Stimulated activated CD4-positive, alpha-beta T cell treated with anti-CD3 and anti-CD28 coated beads, Interleukin-2, amount 100 ng/mL, for 48 hours (primary cell): ENCODE data around the gene PRIM2.
"Not testable (repeated sequence)": the region's sequence is repeated elsewhere in the genome, so short reads cannot be mapped to it uniquely, and the experiment has no call there.

ENCODE experiments used
- DNase-seq, 2 donors: peaks; one replicate each; pipeline ENCODE4 v3.0.0-alpha.2; 2020

Gene PRIM2

GRCh38 chr6:57631773-57632172 is 314.3 kb downstream of the PRIM2 start:
- not testable (repeated sequence) for DNase-seq

- not testable (repeated sequence) for DNase-seq
Measured at GRCh38 chr6:57658526-57658925, 341.1 kb downstream of the PRIM2 start.

- DNase-seq: not testable (repeated sequence)
Measured at GRCh38 chr6:57659794-57660193, 342.4 kb downstream of the PRIM2 start.

GRCh38 chr6:57660940-57661339 is 343.5 kb downstream of the PRIM2 start:
- DNase-seq: not testable (repeated sequence)

- DNase-seq: not testable (repeated sequence)
Measured at GRCh38 chr6:57668108-57668507, 350.7 kb downstream of the PRIM2 start.

GRCh38 chr6:57671237-57671636 is 353.8 kb downstream of the PRIM2 start:
- DNase-seq: not testable (repeated sequence)

GRCh38 chr6:57671937-57672627 is 354.7 kb downstream of the PRIM2 start:
- DNase-seq: not testable (repeated sequence)

GRCh38 chr6:57673281-57673680 is 355.9 kb downstream of the PRIM2 start:
- DNase-seq: not testable (repeated sequence)

- DNase-seq: not testable (repeated sequence)
Measured at GRCh38 chr6:57675386-57675785, 358.0 kb downstream of the PRIM2 start.

- not testable (repeated sequence) for DNase-seq
Measured at GRCh38 chr6:57696382-57696781, 379.0 kb downstream of the PRIM2 start.
